Lower leg skin (tissue), 3 donors: ENCODE results near the gene GPHA2.

Experiments
- CTCF ChIP-seq, 3 donors: fragments of 450-650 bp; IDR thresholded peaks; one replicate each; pipeline ENCODE4 v1.5.1; 2016; ENCODE audit warnings: antibody characterized with exemption in 3 of 3, mild to moderate bottlenecking in 3 of 3, moderate library complexity in 2 of 3
- POLR2A ChIP-seq, 2 donors: fragments of 450-650 bp; IDR thresholded peaks; one replicate each; pipeline ENCODE4 v1.6.1; 2016 to 2017; ENCODE audit warnings: antibody characterized with exemption in 2 of 2, mild to moderate bottlenecking in 1 of 2, moderate library complexity in 1 of 2

GRCh38 chr11:64903291-64903833 is 32.3 kb downstream of the GPHA2 start:
- TF ChIP-seq CTCF (IDR thresholded peaks at IDR 0.05), result no peak
- TF ChIP-seq POLR2A (IDR thresholded peaks at IDR 0.05), result no peak
